Mesenchymal stem cell (in vitro differentiated cells and primary cell): ENCODE results near the gene RARS1.
A peak's percentile ranks its signal among the peaks of the same experiment; 100 is the strongest.

ENCODE experiments used
- DNase-seq: peaks from one replicate; pipeline ENCODE4 v3.0.0-alpha.2; 2013
- H2AFZ ChIP-seq: one replicate; pipeline ENCODE4 v1.6.1; 2013; ENCODE audit warnings: low read depth, mild to moderate bottlenecking, control low read depth, inconsistent platforms, low read length, moderate library complexity
- H2AK5ac ChIP-seq: 2 replicates; pipeline ENCODE4 v1.6.1; 2013; ENCODE audit warnings: low read length, moderate library complexity, mild to moderate bottlenecking, inconsistent platforms; ENCODE audit not compliant: severe bottlenecking
- H2BK120ac ChIP-seq: one replicate; pipeline ENCODE4 v1.6.1; 2013; ENCODE audit warnings: low read depth, mild to moderate bottlenecking, inconsistent platforms, low read length, moderate library complexity
- H2BK12ac ChIP-seq, 2 experiments: one replicate each; pipeline ENCODE4 v1.6.1; 2013; ENCODE audit warnings: inconsistent platforms in 2 of 2, low read length in 2 of 2, mild to moderate bottlenecking in 2 of 2, moderate library complexity in 2 of 2, control low read depth in 1 of 2
- H2BK15ac ChIP-seq: one replicate; pipeline ENCODE4 v1.6.1; 2013; ENCODE audit warnings: mild to moderate bottlenecking, low read depth, inconsistent platforms; ENCODE audit not compliant: poor library complexity, severe bottlenecking
- H2BK5ac ChIP-seq: 2 replicates; pipeline ENCODE4 v1.6.1; 2013; ENCODE audit warnings: low read depth, mild to moderate bottlenecking, low read length, control low read depth, inconsistent platforms; ENCODE audit not compliant: poor library complexity, severe bottlenecking
- H3K14ac ChIP-seq, 2 experiments: one replicate each; pipeline ENCODE4 v1.6.1; 2013; ENCODE audit warnings: inconsistent platforms in 2 of 2, low read length in 2 of 2, control low read depth in 1 of 2, mild to moderate bottlenecking in 1 of 2, moderate library complexity in 1 of 2
- H3K18ac ChIP-seq, 2 experiments: one replicate each; pipeline ENCODE4 v1.6.1; 2013; ENCODE audit warnings: inconsistent platforms in 2 of 2, low read length in 2 of 2, control low read depth in 1 of 2, low read depth in 1 of 2, mild to moderate bottlenecking in 1 of 2
- H3K23ac ChIP-seq, 2 experiments: one replicate each; pipeline ENCODE4 v1.6.1; 2013; ENCODE audit warnings: inconsistent platforms in 2 of 2, low read length in 2 of 2, mild to moderate bottlenecking in 2 of 2, moderate library complexity in 2 of 2, control low read depth in 1 of 2
- H3K27ac ChIP-seq: 2 replicates; pipeline ENCODE4 v1.5.1; 2013; ENCODE audit warnings: mild to moderate bottlenecking, moderate library complexity, low read length, control low read depth, inconsistent platforms; ENCODE audit not compliant: poor library complexity, severe bottlenecking
- H3K27me3 ChIP-seq, 2 experiments: 2 replicates each; pipeline versions ENCODE4 v1.6.1 to v1.7.0; 2013; ENCODE audit warnings: low read length in 2 of 2, mild to moderate bottlenecking in 2 of 2, moderate library complexity in 2 of 2, control low read depth in 1 of 2, inconsistent platforms in 1 of 2; ENCODE audit not compliant: control insufficient read depth in 1 of 2, insufficient read depth in 1 of 2
- H3K36me3 ChIP-seq, 2 experiments: 2 replicates each; pipeline versions ENCODE4 v1.6.1 to v1.7.0; 2013; ENCODE audit warnings: low read length in 2 of 2, control low read depth in 1 of 2, inconsistent platforms in 1 of 2, low read depth in 1 of 2, mild to moderate bottlenecking in 1 of 2; ENCODE audit not compliant: insufficient read depth in 2 of 2, control insufficient read depth in 1 of 2
- H3K4ac ChIP-seq, 2 experiments: one replicate each; pipeline ENCODE4 v1.6.1; 2013; ENCODE audit warnings: inconsistent platforms in 2 of 2, low read length in 2 of 2, mild to moderate bottlenecking in 2 of 2, moderate library complexity in 2 of 2, control low read depth in 1 of 2, low read depth in 1 of 2
- H3K4me1 ChIP-seq: 2 replicates; pipeline ENCODE4 v1.6.1; 2013; ENCODE audit warnings: low read depth, low read length, control low read depth; ENCODE audit not compliant: control insufficient read depth, insufficient read depth
- H3K4me2 ChIP-seq: 2 replicates; pipeline ENCODE4 v1.6.1; 2013; ENCODE audit warnings: low read length, mild to moderate bottlenecking, inconsistent platforms; ENCODE audit not compliant: poor library complexity, severe bottlenecking
- H3K4me3 ChIP-seq, 2 experiments: 2 replicates each; pipeline versions ENCODE4 v1.5.1 to v1.7.0; 2013; ENCODE audit warnings: low read length in 2 of 2, mild to moderate bottlenecking in 2 of 2, control low read depth in 1 of 2, low read depth in 1 of 2; ENCODE audit not compliant: insufficient read depth in 1 of 2
- H3K79me1 ChIP-seq: replicated peaks from 2 replicates; pipeline ENCODE4 v1.6.1; 2013; ENCODE audit warnings: mild to moderate bottlenecking, control low read depth, low read length, inconsistent platforms; ENCODE audit not compliant: poor library complexity, severe bottlenecking
- H3K9ac ChIP-seq: 2 replicates; pipeline ENCODE4 v1.7.0; 2013; ENCODE audit warnings: mild to moderate bottlenecking, low read length, moderate library complexity
- H3K9me3 ChIP-seq: 2 replicates; pipeline ENCODE4 v1.7.0; 2013; ENCODE audit warnings: mild to moderate bottlenecking, low read length; ENCODE audit not compliant: control insufficient read depth
- H4K8ac ChIP-seq: one replicate; pipeline ENCODE4 v1.6.1; 2013; ENCODE audit warnings: inconsistent platforms, mild to moderate bottlenecking, low read length, moderate library complexity
- H4K91ac ChIP-seq: one replicate; pipeline ENCODE4 v1.6.1; 2013; ENCODE audit warnings: mild to moderate bottlenecking, low read length, inconsistent platforms
- WGBS: methylation state at CpG from one replicate; pipeline ENCODE4 v1.1.7; 2013; ENCODE audit warnings: mixed read lengths; 5-methylcytosine and 5-hydroxymethylcytosine counted together

Gene RARS1

DNA sequence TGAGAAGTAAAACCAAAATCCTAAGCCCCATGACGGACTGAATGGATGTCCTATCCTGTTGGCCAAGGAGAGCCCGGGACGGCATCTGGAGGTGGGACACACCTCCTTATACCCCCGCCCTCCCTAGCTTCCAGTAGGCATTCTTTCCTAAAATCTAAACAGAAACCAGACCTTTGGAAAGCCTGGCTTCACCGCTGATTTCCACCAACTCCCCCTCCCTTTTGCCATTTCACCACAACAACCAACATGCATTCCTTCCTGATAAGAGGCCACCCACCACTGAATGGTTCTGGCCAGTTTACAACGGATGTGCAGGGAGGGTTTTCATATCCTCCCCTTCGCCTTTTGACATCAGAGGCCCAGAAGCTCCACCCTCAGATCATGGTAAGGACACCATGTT, 9.2 kb upstream of the RARS1 start:
- Histone ChIP-seq H4K91ac (peak overlapping the region; percentile 21), H4K8ac (no peak overlapping the region), H3K9ac (peak overlapping the region; percentile 41), H3K18ac (peak overlapping the region in 1 of 2 experiments; percentile 43), H2BK5ac (no peak overlapping the region), H3K23ac (no peak overlapping the region), H3K4me1 (peaks cover 3% of the 10 kb centered on the region), H2BK120ac (no peak overlapping the region), H2BK12ac (no peak overlapping the region), H3K79me1 (no peaks in the 10 kb centered on the region), H2AK5ac (peak overlapping the region; percentile 36), H2BK15ac (no peak overlapping the region), H3K4ac (no peak overlapping the region), H3K14ac (peak overlapping the region in 1 of 2 experiments; percentile 15), H3K36me3 (no peaks in the 10 kb centered on the region), H3K27me3 (peaks cover 0 to 3% of the 10 kb centered on the region in 2 experiments), H3K9me3 (no peaks in the 10 kb centered on the region), H3K4me3 (no peak overlapping the region), H2AFZ (no peak overlapping the region), H3K27ac (no peak overlapping the region), H3K4me2 (no peak overlapping the region)
- peak; percentile 32 for DNase-seq
- WGBS = 63% methylated on average over 7 of the region's 7 CpGs

DNA sequence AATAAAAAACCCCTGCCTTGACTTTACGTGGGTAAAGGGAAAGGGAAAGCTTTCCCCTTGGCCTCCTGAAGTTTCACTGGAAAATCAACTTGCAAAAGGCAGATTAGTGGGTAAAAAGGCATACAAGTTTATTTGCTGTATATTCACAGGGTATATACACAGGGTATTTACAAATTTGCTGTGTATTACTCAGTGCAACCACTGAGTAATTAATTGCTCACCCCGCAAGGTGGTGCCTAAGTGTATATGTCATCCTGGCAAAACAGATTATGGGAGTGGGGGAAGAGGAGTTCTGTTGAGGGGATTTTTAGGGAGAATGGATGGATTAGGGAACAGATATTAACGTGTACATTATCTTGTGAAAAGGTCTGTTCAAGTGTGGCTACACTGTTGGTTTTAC, 7.1 kb upstream of the RARS1 start:
- no peak overlapping the region for H3K4me2 ChIP-seq
- no peaks in the 10 kb centered on the region for H3K4me1 ChIP-seq
- H4K91ac ChIP-seq = no peak overlapping the region
- no peak overlapping the region for H4K8ac ChIP-seq
- no peak overlapping the region for H3K27ac ChIP-seq
- H3K4me3 ChIP-seq = no peak overlapping the region
- DNase-seq = no peak
- no peak overlapping the region for H3K9ac ChIP-seq
- no peak overlapping the region for H3K14ac ChIP-seq
- H2BK120ac ChIP-seq = no peak overlapping the region
- no peak overlapping the region for H2BK12ac ChIP-seq
- no peak overlapping the region for H3K4ac ChIP-seq
- H2AFZ ChIP-seq = no peak overlapping the region
- H3K79me1 ChIP-seq = no peaks in the 10 kb centered on the region
- no peaks in the 10 kb centered on the region for H3K9me3 ChIP-seq
- H3K18ac ChIP-seq = no peak overlapping the region
- H2AK5ac ChIP-seq = no peak overlapping the region
- H3K27me3 ChIP-seq = peaks cover 0 to 3% of the 10 kb centered on the region in 2 experiments
- no peak overlapping the region for H2BK5ac ChIP-seq
- H3K36me3 ChIP-seq = no peaks in the 10 kb centered on the region
- no peak overlapping the region for H3K23ac ChIP-seq
- 75% methylated on average over 3 of the region's 3 CpGs for WGBS
- H2BK15ac ChIP-seq = no peak overlapping the region

DNA sequence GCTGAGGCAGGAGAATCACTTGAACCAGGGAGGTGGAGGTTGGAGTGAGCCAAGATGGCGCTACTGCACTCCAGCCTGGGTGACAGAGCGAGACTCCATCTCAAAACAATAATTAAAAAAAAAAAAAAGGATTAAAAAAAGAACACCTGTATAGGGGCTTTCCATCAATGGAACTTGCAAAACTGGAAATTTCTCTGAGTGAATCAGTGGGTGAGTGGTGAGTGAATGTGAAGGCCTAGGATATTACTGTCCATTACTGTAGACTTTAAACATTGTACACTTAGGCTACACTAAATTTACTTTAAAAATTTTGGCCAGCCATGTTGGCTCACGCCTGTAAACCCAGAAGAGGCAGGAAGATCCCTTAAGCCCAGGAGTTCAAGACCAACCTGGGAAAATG, 5.7 kb upstream of the RARS1 start:
- no peak for DNase-seq
- Histone ChIP-seq H3K9me3 (no peaks in the 10 kb centered on the region), H2BK120ac (no peak overlapping the region), H3K18ac (no peak overlapping the region), H2AK5ac (no peak overlapping the region), H3K4ac (no peak overlapping the region), H4K8ac (no peak overlapping the region), H3K36me3 (no peaks in the 10 kb centered on the region), H3K27me3 (peaks cover 0 to 3% of the 10 kb centered on the region in 2 experiments), H3K27ac (no peak overlapping the region), H2BK5ac (no peak overlapping the region), H3K4me2 (no peak overlapping the region), H4K91ac (no peak overlapping the region), H3K79me1 (no peaks in the 10 kb centered on the region), H3K4me1 (no peaks in the 10 kb centered on the region), H3K9ac (no peak overlapping the region), H2BK12ac (no peak overlapping the region), H3K14ac (no peak overlapping the region), H3K23ac (no peak overlapping the region), H2AFZ (no peak overlapping the region), H2BK15ac (no peak overlapping the region), H3K4me3 (no peak overlapping the region)
- WGBS = 92% methylated on average over 1 of the region's 3 CpGs

DNA sequence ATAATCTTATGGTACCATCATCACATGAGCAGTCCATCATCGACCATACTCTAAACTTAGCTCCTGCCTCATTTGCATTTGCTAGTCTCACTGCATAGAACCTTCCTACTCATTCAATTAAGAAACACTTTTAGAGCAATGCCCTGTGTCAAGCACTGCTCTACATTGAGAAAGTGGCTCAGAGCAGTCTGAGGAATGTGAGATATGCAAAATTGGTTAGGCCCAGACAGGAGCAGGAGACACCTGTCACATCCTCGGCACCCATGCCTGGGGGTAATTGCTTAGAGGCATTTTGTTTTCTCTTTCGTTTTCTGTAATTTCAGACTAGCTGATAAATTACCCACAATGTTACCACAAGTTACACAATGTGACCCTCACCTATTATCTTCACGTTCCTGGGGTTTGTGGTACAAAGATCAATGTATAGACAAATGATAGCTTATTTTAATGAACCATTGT, 4.9 kb upstream of the RARS1 start:
- no peak overlapping the region for H3K23ac ChIP-seq
- no peaks in the 10 kb centered on the region for H3K79me1 ChIP-seq
- H4K91ac ChIP-seq = no peak overlapping the region
- no peak overlapping the region for H3K9ac ChIP-seq
- no peak overlapping the region for H2BK120ac ChIP-seq
- H2BK12ac ChIP-seq = no peak overlapping the region
- no peak for DNase-seq
- H2AFZ ChIP-seq = no peak overlapping the region
- H3K36me3 ChIP-seq = no peaks in the 10 kb centered on the region
- no peak overlapping the region for H3K14ac ChIP-seq
- no peak overlapping the region for H3K4me2 ChIP-seq
- H3K9me3 ChIP-seq = no peaks in the 10 kb centered on the region
- no peak overlapping the region for H3K4ac ChIP-seq
- H3K18ac ChIP-seq = no peak overlapping the region
- H3K27ac ChIP-seq = no peak overlapping the region
- H4K8ac ChIP-seq = no peak overlapping the region
- WGBS = 90% methylated on average over 1 of the region's 4 CpGs
- H2AK5ac ChIP-seq = no peak overlapping the region
- H2BK5ac ChIP-seq = no peak overlapping the region
- no peak overlapping the region for H2BK15ac ChIP-seq
- peaks cover 0 to 3% of the 10 kb centered on the region in 2 experiments for H3K27me3 ChIP-seq
- no peak overlapping the region for H3K4me3 ChIP-seq
- H3K4me1 ChIP-seq = no peaks in the 10 kb centered on the region
